ENCODE data around the gene SH3PXD2A. TPM values are rescaled to one million over a fixed set of nuclear protein-coding genes. Genes with fewer than 3 reads are reported as not detected.
A peak's percentile ranks its signal among the peaks of the same experiment; 100 is the strongest.

SH3PXD2A gene
- total RNA-seq, 1 donor from 2014 or later, result 38.6 TPM

GRCh38 chr10:103602028-103602851, 253.1 kb downstream of the SH3PXD2A start:
- no peaks in the 10 kb centered on the region for H3K9me3 Mint-ChIP-seq
- no peak overlapping the region for H3K27ac Mint-ChIP-seq

DNA sequence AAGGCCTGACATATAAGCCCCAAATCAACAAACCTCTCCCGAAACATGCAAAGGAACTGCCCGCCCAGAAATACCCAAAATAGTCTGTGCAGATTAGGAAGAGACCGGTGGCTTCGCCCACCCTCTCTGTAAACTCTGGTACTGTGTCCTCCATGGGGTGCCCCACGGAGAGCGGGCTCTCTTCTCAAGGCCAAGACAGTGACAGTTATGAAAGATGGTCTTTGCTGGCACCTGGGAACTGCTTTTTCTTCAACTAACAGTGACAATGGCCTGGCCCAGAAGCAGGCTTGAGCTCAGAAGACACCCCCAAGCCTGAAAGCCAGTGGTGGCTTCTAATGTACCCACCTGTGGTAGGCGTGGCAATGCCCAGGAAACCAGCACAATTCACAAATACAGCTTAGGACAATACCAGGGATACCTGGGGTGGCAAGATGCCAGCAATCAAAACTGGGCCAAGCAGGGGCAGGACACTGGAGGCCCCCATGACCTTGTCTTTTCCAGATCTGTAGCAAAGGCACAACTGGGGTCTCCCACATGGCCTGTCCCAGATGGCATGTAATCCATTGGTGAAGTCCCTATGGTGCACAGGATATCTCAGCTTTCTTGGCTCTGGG, 254.3 kb downstream of the SH3PXD2A start:
- H3K36me3 Mint-ChIP-seq, result peaks cover 17% of the 10 kb centered on the region
- peak overlapping the region; percentile 72 for H3K27ac Mint-ChIP-seq
- H3K27me3 Mint-ChIP-seq, result no peaks in the 10 kb centered on the region
- no peak for DNase-seq (ENCODE audit: extremely low spot score, unreplicated experiment)
- H3K4me1 Mint-ChIP-seq (ENCODE audit: unreplicated experiment), result peaks cover 16% of the 10 kb centered on the region
- TF ChIP-seq, protein P1, sequence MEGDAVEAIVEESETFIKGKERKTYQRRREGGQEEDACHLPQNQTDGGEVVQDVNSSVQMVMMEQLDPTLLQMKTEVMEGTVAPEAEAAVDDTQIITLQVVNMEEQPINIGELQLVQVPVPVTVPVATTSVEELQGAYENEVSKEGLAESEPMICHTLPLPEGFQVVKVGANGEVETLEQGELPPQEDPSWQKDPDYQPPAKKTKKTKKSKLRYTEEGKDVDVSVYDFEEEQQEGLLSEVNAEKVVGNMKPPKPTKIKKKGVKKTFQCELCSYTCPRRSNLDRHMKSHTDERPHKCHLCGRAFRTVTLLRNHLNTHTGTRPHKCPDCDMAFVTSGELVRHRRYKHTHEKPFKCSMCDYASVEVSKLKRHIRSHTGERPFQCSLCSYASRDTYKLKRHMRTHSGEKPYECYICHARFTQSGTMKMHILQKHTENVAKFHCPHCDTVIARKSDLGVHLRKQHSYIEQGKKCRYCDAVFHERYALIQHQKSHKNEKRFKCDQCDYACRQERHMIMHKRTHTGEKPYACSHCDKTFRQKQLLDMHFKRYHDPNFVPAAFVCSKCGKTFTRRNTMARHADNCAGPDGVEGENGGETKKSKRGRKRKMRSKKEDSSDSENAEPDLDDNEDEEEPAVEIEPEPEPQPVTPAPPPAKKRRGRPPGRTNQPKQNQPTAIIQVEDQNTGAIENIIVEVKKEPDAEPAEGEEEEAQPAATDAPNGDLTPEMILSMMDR (conservative IDR thresholded peaks at IDR 0.05), result no peak
- H3K9me3 Mint-ChIP-seq, result no peaks in the 10 kb centered on the region
- H3K4me3 Mint-ChIP-seq, result no peak overlapping the region

More at GRCh38 chr10:103602028-103602851, 253.1 kb downstream of the SH3PXD2A start:
- no peak for DNase-seq (ENCODE audit: extremely low spot score, unreplicated experiment)
- Mint-ChIP-seq H3K36me3 (peaks cover 18% of the 10 kb centered on the region), H3K4me1 (ENCODE audit: unreplicated experiment) (peaks cover 16% of the 10 kb centered on the region), H3K4me3 (no peak overlapping the region), H3K27me3 (no peaks in the 10 kb centered on the region)
- TF ChIP-seq, protein P1 (conservative IDR thresholded peaks at IDR 0.05), result no peak

- Mint-ChIP-seq H3K4me3 (no peak overlapping the region), H3K4me1 (ENCODE audit: unreplicated experiment) (peaks cover 16% of the 10 kb centered on the region), H3K9me3 (no peaks in the 10 kb centered on the region), H3K36me3 (peaks cover 11% of the 10 kb centered on the region), H3K27ac (peak overlapping the region; percentile 72), H3K27me3 (no peaks in the 10 kb centered on the region)
- DNase-seq (ENCODE audit: extremely low spot score, unreplicated experiment), result no peak
- TF ChIP-seq, protein P1 (conservative IDR thresholded peaks at IDR 0.05), result no peak
Observed at GRCh38 chr10:103600325-103600724, 255.1 kb downstream of the SH3PXD2A start.

DNA sequence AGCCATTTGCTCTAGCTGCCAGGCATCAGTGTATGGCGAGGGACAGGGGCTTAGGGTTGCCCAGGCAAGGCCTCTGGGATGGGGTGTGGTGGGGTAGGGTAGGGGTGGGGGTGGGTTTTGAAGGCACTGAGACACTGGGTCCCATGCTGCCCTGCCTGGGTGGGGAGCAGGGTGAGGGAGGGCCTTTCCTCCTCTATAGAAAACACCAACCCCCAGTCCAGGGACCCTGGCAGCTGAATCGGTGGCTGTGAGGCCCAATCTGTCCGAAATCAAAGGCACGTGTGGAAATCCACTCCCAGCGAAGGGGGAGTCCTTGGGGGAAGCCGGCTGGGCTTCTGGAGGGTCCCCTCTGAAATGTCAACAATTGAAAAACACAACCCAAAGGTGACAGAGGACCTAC, 255.5 kb downstream of the SH3PXD2A start:
- peaks cover 11% of the 10 kb centered on the region for H3K36me3 Mint-ChIP-seq
- H3K27me3 Mint-ChIP-seq, result no peaks in the 10 kb centered on the region
- no peak overlapping the region for H3K4me3 Mint-ChIP-seq
- no peaks in the 10 kb centered on the region for H3K9me3 Mint-ChIP-seq
- no peak for DNase-seq (ENCODE audit: extremely low spot score, unreplicated experiment)
- no peak overlapping the region for H3K27ac Mint-ChIP-seq
- peaks cover 16% of the 10 kb centered on the region for H3K4me1 Mint-ChIP-seq (ENCODE audit: unreplicated experiment)
- TF ChIP-seq, protein P1 (conservative IDR thresholded peaks at IDR 0.05), result no peak

DNA sequence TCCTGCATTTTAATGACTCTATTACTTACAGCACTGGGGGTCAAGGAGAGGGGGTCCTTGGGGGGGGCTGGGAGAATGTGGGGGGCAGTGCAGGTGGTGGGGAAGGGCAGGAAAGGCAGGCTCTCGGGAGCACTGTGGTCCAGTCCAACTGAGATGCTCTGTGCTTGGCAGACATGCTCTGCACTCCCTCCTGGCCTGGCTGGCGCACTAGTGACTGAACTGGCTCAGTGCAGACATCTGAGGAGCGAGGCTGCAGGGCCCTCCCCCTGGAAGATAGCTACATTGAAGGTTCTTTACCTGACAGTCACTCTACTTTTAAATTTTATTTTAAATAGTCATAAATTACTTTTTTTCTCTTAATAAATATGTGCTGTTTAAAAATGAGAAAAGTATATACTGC, 256.2 kb downstream of the SH3PXD2A start:
- Mint-ChIP-seq H3K27ac (peak overlapping the region; percentile 50), H3K4me3 (no peak overlapping the region), H3K36me3 (peaks cover 9% of the 10 kb centered on the region), H3K27me3 (no peaks in the 10 kb centered on the region), H3K4me1 (ENCODE audit: unreplicated experiment) (peaks cover 20% of the 10 kb centered on the region), H3K9me3 (no peaks in the 10 kb centered on the region)
- TF ChIP-seq, protein P1 (conservative IDR thresholded peaks at IDR 0.05), result no peak
- DNase-seq (ENCODE audit: extremely low spot score, unreplicated experiment), result no peak

Data from type B pancreatic cell (in vitro differentiated cells).